IMR-90 (cell line): ENCODE data around the gene PROK2. TPM values are rescaled to one million over a fixed set of nuclear protein-coding genes. Genes with fewer than 3 reads are reported as not detected.

Experiments
- ATAC-seq: fragments of 200-7000 bp; cut with Tn5 transposase; 2 replicates; pipeline ENCODE4 v1.9.1; 2020; ENCODE audit warnings: low read depth, mild to moderate bottlenecking, moderate library complexity
- BruUV-seq: library from RNA; stranded (reverse); fragments of 400-500 nt; replicated peaks from 2 replicates; lab custom pipeline; 2021; lab: Mats Ljungman, UMichigan
- CTCF ChIA-PET: fragments of 300-600 bp; formaldehyde crosslinking; extraction: SDS; loops from one replicate; lab custom pipeline; 2021; ENCODE audit warnings: antibody characterized with exemption; lab: Yijun Ruan, JAX
- POLR2A ChIA-PET: fragments of 300-600 bp; sonication (Branson Sonifier 250); formaldehyde crosslinking; loops from one replicate; lab custom pipeline; 2022; ENCODE audit warnings: antibody characterized with exemption; ENCODE audit not compliant: unreplicated experiment; lab: Charles Lee
- DNase-seq: peaks from one replicate; pipeline ENCODE4 v3.0.0; 2013
- H2AFZ ChIP-seq: replicated peaks from 2 replicates; pipeline ENCODE3; 2013; ENCODE audit warnings: low read length, mild to moderate bottlenecking; ENCODE audit not compliant: poor library complexity
- H2AK5ac ChIP-seq: 2 replicates; pipeline ENCODE4 v1.6.1; 2013; ENCODE audit warnings: low read depth, low read length, inconsistent platforms
- H2AK9ac ChIP-seq: replicated peaks from 2 replicates; pipeline ENCODE3; 2013; ENCODE audit warnings: mild to moderate bottlenecking, low read depth, low read length, moderate library complexity; ENCODE audit not compliant: poor library complexity
- H2BK120ac ChIP-seq: 2 replicates; pipeline ENCODE4 v1.6.1; 2013; ENCODE audit warnings: low read depth, low read length, inconsistent platforms
- H2BK15ac ChIP-seq: 3 replicates; pipeline ENCODE4 v1.6.1; 2013; ENCODE audit warnings: low read depth, low read length, inconsistent platforms
- H2BK20ac ChIP-seq: 2 replicates; pipeline ENCODE4 v1.6.1; 2013; ENCODE audit warnings: low read depth, mild to moderate bottlenecking, inconsistent platforms, low read length, moderate library complexity
- H2BK5ac ChIP-seq: 2 replicates; pipeline ENCODE4 v1.6.1; 2013; ENCODE audit warnings: mild to moderate bottlenecking, low read depth, low read length, inconsistent platforms; ENCODE audit not compliant: poor library complexity, severe bottlenecking
- H3K14ac ChIP-seq: replicated peaks from 2 replicates; pipeline ENCODE4 v1.6.1; 2013; ENCODE audit warnings: low read depth, low read length, inconsistent platforms
- H3K18ac ChIP-seq: 2 replicates; pipeline ENCODE4 v1.6.1; 2013; ENCODE audit warnings: low read depth, low read length, control low read depth
- H3K23ac ChIP-seq: 2 replicates; pipeline ENCODE4 v1.6.1; 2013; ENCODE audit warnings: low read depth, low read length, inconsistent platforms
- H3K27ac ChIP-seq: 2 replicates; pipeline ENCODE4 v1.5.1; 2013; ENCODE audit warnings: mild to moderate bottlenecking, control low read depth, low read length; ENCODE audit not compliant: insufficient read depth
- H3K27me3 ChIP-seq: 2 replicates; pipeline ENCODE4 v1.6.1; 2013; ENCODE audit warnings: low read length; ENCODE audit not compliant: control insufficient read depth, insufficient read depth
- H3K36me3 ChIP-seq: 2 replicates; pipeline ENCODE4 v1.6.1; 2013; ENCODE audit warnings: low read length, mixed read lengths; ENCODE audit not compliant: control insufficient read depth, insufficient read depth
- H3K4ac ChIP-seq: 2 replicates; pipeline ENCODE4 v1.6.1; 2013; ENCODE audit warnings: low read depth, low read length, inconsistent platforms
- H3K4me1 ChIP-seq: 2 replicates; pipeline ENCODE4 v1.6.1; 2013; ENCODE audit warnings: low read length, mixed read lengths; ENCODE audit not compliant: control insufficient read depth, insufficient read depth
- H3K4me2 ChIP-seq: 2 replicates; pipeline ENCODE4 v1.6.1; 2013; ENCODE audit warnings: low read depth, mild to moderate bottlenecking, control low read depth, low read length, moderate library complexity
- H3K4me3 ChIP-seq: 2 replicates; pipeline ENCODE4 v1.5.1; 2013; ENCODE audit warnings: low read depth, mild to moderate bottlenecking, control low read depth, low read length, moderate library complexity; ENCODE audit not compliant: insufficient read depth
- H3K56ac ChIP-seq: 2 replicates; pipeline ENCODE4 v1.6.1; 2013; ENCODE audit warnings: low read length, inconsistent platforms; ENCODE audit not compliant: insufficient read depth; ENCODE audit errors: extremely low read depth
- H3K79me1 ChIP-seq, 2 experiments: 2 replicates each; pipeline ENCODE4 v1.6.1; 2013; ENCODE audit warnings: low read length in 2 of 2, inconsistent platforms in 1 of 2, low read depth in 1 of 2
- H3K9ac ChIP-seq: 2 replicates; pipeline ENCODE4 v1.6.1; 2013; ENCODE audit warnings: low read depth, low read length, control low read depth
- H3K9me1 ChIP-seq: 2 replicates; pipeline ENCODE4 v1.6.1; 2013; ENCODE audit warnings: low read length, inconsistent platforms; ENCODE audit not compliant: insufficient read depth
- H3K9me3 ChIP-seq: 2 replicates; pipeline ENCODE4 v1.6.1; 2013; ENCODE audit warnings: low read length; ENCODE audit not compliant: control insufficient read depth, insufficient read depth
- H4K20me1 ChIP-seq: 2 replicates; pipeline ENCODE4 v1.6.1; 2013; ENCODE audit warnings: low read length, inconsistent platforms; ENCODE audit not compliant: insufficient read depth
- H4K5ac ChIP-seq: 2 replicates; pipeline ENCODE4 v1.6.1; 2013; ENCODE audit warnings: mild to moderate bottlenecking, low read depth, low read length, control low read depth
- H4K8ac ChIP-seq, 2 experiments: 2 replicates each; pipeline ENCODE4 v1.6.1; 2013; ENCODE audit warnings: low read depth in 2 of 2, low read length in 2 of 2, control low read depth in 1 of 2, inconsistent platforms in 1 of 2
- H4K91ac ChIP-seq: 2 replicates; pipeline ENCODE4 v1.6.1; 2013; ENCODE audit warnings: low read depth, low read length, inconsistent platforms; ENCODE audit not compliant: insufficient read depth
- BHLHE40 ChIP-seq: fragments of 150-350 bp; IDR thresholded peaks from 2 replicates; pipeline ENCODE4 v1.6.1; 2016; ENCODE audit warnings: mild to moderate bottlenecking, low read depth, low read length
- MAFK ChIP-seq: IDR thresholded peaks from 2 replicates; pipeline ENCODE4 v1.6.1; 2012; ENCODE audit warnings: low read depth, low read length, improper control_type of control experiment
- WGBS, 2 experiments: methylation state at CpG; one replicate each; pipeline versions ENCODE4 v1.1.5 to v1.1.7; 2013; ENCODE audit warnings: missing lambda C conversion rate in 2 of 2; ENCODE audit not compliant: insufficient read length in 1 of 2; ENCODE audit errors: extremely low coverage in 2 of 2; 5-methylcytosine and 5-hydroxymethylcytosine counted together
- dilution Hi-C: fragments of 300-500 bp; cut with HindIII; formaldehyde crosslinking; loops from one replicate; pipeline ENCODE4 v1.14.3; 2018; ENCODE audit warnings: low sequenced_read_pairs; ENCODE audit not compliant: unreplicated experiment
- in situ Hi-C: fragments of 300-500 bp; cut with MboI; formaldehyde crosslinking; loops from 3 replicates; pipeline ENCODE4 v1.14.3; 2019; ENCODE audit warnings: low sequenced_read_pairs, inconsistent platforms, mixed read lengths
- intact Hi-C: fragments of 100-400 bp; cut with micrococcal nuclease; formaldehyde crosslinking; loops from 2 replicates; pipeline ENCODE4 v1.10.0; 2022
- polyA plus RNA-seq, 3 experiments: library from polyadenylated mRNA; depleted of rRNA; stranded (reverse); fragments of >200 nt; gene quantifications; 2 replicates each; pipeline ENCODE4 v1.2.3, GENCODE V29; 2012; ENCODE audit warnings: low replicate concordance in 1 of 3
- total RNA-seq: library from RNA; depleted of rRNA; stranded (reverse); fragments of >200 nt; gene quantifications from 2 replicates; pipeline ENCODE4 v1.2.3, GENCODE V29; 2012

Gene PROK2
- total and polyA plus RNA-seq, 2 of the 4 experiments (the other 2 are of a cell fraction), result not detected

- POLR2A ChIA-PET, result interaction anchor here (0.6 kb wide), 1 partner anchor 776 kb away, joined by 3 read pairs; no protein-coding TSS in a partner anchor
- Histone ChIP-seq H3K9me1 (no peaks in the 10 kb centered on the region; the same call in 1 of the 2 replicates), H3K9me3 (no peaks in the 10 kb centered on the region), H2BK20ac (no peak overlapping the region), H2BK5ac (no peak overlapping the region), H2BK120ac (no peak overlapping the region), H2AFZ (no peak overlapping the region), H4K91ac (no peak overlapping the region), H3K27ac (no peak overlapping the region), H3K36me3 (no peaks in the 10 kb centered on the region), H2AK9ac (no peak overlapping the region), H3K27me3 (peaks cover 58% of the 10 kb centered on the region), H3K4ac (no peak overlapping the region), H4K20me1 (no peaks in the 10 kb centered on the region), H4K5ac (no peak overlapping the region), H3K4me1 (peaks cover 2% of the 10 kb centered on the region; the same call in 1 of the 2 replicates), H3K23ac (no peak overlapping the region), H4K8ac (no peak overlapping the region), H3K4me3 (no peak overlapping the region), H2AK5ac (no peak overlapping the region), H3K18ac (no peak overlapping the region), H3K14ac (no peak overlapping the region), H3K56ac (no peak overlapping the region), H3K4me2 (no peak overlapping the region), H3K9ac (no peak overlapping the region), H2BK15ac (no peak overlapping the region), H3K79me1 (no peaks in the 10 kb centered on the region)
- TF ChIP-seq MAFK (peak; percentile 26; the same call in 1 of the 2 replicates), BHLHE40 (no peak)
- dilution Hi-C loops (no loop called here), in situ Hi-C loops (loop anchor here (5.0 to 10.0 kb wide), 2 partner anchors 1099 to 1351 kb away; no protein-coding TSS in a partner anchor), intact Hi-C loops (no loop called here)
- DNase-seq (no peak), ATAC-seq (no peak)
- no TSS peak for BruUV-seq
- CTCF ChIA-PET, result interaction anchor here (1.6 kb wide), 1 partner anchor 12 kb away, joined by 6 read pairs; no protein-coding TSS in a partner anchor
- WGBS, 2 experiments, result no CpG with 5 or more reads among the region's 6 CpGs
These were observed 61.3 kb downstream of the PROK2 start for GRCh38 chr3:71723452-71724170.
